ENCODE results near the gene MGAT2.

MGAT2 gene

GRCh38 chr14:49620182-49621113 lies at the start of gene MGAT2, which contains the start of gene RPL36AL:
Gene MGAT2, plus strand, starts transcription at chr14:49620799. Its CDS starts 470 bp downstream, at chr14:49621269.
Gene RPL36AL, minus strand, starts transcription at chr14:49620626. Its CDS starts 1,522 bp downstream, at chr14:49619104.
- H3K4me3 ChIP-seq (replicated peaks; ENCODE audit: low read depth, low read length) = peak within 1 kb of the TSS; percentile 95

GRCh38 chr14:49574038-49574437 lies 46.6 kb upstream of the MGAT2 start:
- peaks cover 7% of the 10 kb centered on the region for H3K36me3 ChIP-seq (ENCODE audit: control insufficient read depth, insufficient read depth, low read length)
- no peak for DNase-seq (ENCODE audit: extremely low read depth, insufficient read length)
- TF ChIP-seq CTCF (IDR thresholded peaks at IDR 0.05; ENCODE audit: insufficient read depth, low read length, poor library complexity, severe bottlenecking) = no peak
- no peaks in the 10 kb centered on the region for H3K27me3 ChIP-seq (replicated peaks; ENCODE audit: control insufficient read depth, insufficient read depth, low read length)
- H3K4me3 ChIP-seq (replicated peaks; ENCODE audit: low read depth, low read length) = no peak overlapping the region

More at GRCh38 chr14:49620182-49621113, at the start of gene MGAT2, which contains the start of gene RPL36AL:
- peak; percentile 26 for TF ChIP-seq CTCF (IDR thresholded peaks at IDR 0.05; ENCODE audit: insufficient read depth, low read length, poor library complexity, severe bottlenecking)
- peaks cover 3% of the 10 kb centered on the region for H3K36me3 ChIP-seq (ENCODE audit: control insufficient read depth, insufficient read depth, low read length)
- H3K27me3 ChIP-seq (replicated peaks; ENCODE audit: control insufficient read depth, insufficient read depth, low read length) = no peaks in the 10 kb centered on the region
- DNase-seq (ENCODE audit: extremely low read depth, insufficient read length) = peak; percentile 98

GRCh38 chr14:49578141-49578540 lies 42.5 kb upstream of the MGAT2 start:
- Histone ChIP-seq H3K27me3 (replicated peaks; ENCODE audit: control insufficient read depth, insufficient read depth, low read length) (no peaks in the 10 kb centered on the region), H3K4me3 (replicated peaks; ENCODE audit: low read depth, low read length) (no peak overlapping the region), H3K36me3 (ENCODE audit: control insufficient read depth, insufficient read depth, low read length) (peaks cover 7% of the 10 kb centered on the region)
- no peak for TF ChIP-seq CTCF (IDR thresholded peaks at IDR 0.05; ENCODE audit: insufficient read depth, low read length, poor library complexity, severe bottlenecking)
- no peak for DNase-seq (ENCODE audit: extremely low read depth, insufficient read length)

GRCh38 chr14:49579841-49580240 lies 40.8 kb upstream of the MGAT2 start:
- peaks cover 13% of the 10 kb centered on the region for H3K36me3 ChIP-seq (ENCODE audit: control insufficient read depth, insufficient read depth, low read length)
- no peak overlapping the region for H3K4me3 ChIP-seq (replicated peaks; ENCODE audit: low read depth, low read length)

More at GRCh38 chr14:49579841-49580240, 40.8 kb upstream of the MGAT2 start:
- no peak for TF ChIP-seq CTCF (IDR thresholded peaks at IDR 0.05; ENCODE audit: insufficient read depth, low read length, poor library complexity, severe bottlenecking)
- no peaks in the 10 kb centered on the region for H3K27me3 ChIP-seq (replicated peaks; ENCODE audit: control insufficient read depth, insufficient read depth, low read length)
- DNase-seq (ENCODE audit: extremely low read depth, insufficient read length) = no peak

Data from GM06990 (cell line).